Sigmoid colon (tissue), 7 donors: Measurements from ENCODE around the gene TLE2. TPM values are rescaled to one million over a fixed set of nuclear protein-coding genes. Genes with fewer than 3 reads are reported as not detected.

Experiments
- DNase-seq: peaks from one replicate; pipeline ENCODE4 v3.0.0-alpha.2; 2019
- H3K27ac ChIP-seq, 4 donors: fragments of 200-600 bp; sonication (generic); one replicate each; pipeline ENCODE4 v1.5.1; 2016 to 2019; ENCODE audit warnings: mild to moderate bottlenecking in 1 of 4
- H3K27me3 ChIP-seq, 3 donors: fragments of 200-600 bp; sonication (generic); one replicate each; pipeline ENCODE4 v1.5.1; 2019; ENCODE audit warnings: mild to moderate bottlenecking in 1 of 3
- H3K36me3 ChIP-seq, 4 donors: fragments of 200-600 bp; sonication (generic); one replicate each; pipeline ENCODE4 v1.5.1; 2016 to 2019
- H3K4me1 ChIP-seq, 4 donors: fragments of 200-600 bp; sonication (generic); one replicate each; pipeline ENCODE4 v1.5.1; 2017 to 2019
- H3K4me3 ChIP-seq, 4 donors: fragments of 200-600 bp; sonication (generic); one replicate each; pipeline ENCODE4 v1.5.1; 2017 to 2019; ENCODE audit warnings: mild to moderate bottlenecking in 2 of 4, moderate library complexity in 1 of 4
- H3K9me3 ChIP-seq, 4 donors: fragments of 200-600 bp in 3 of 4; sonication (generic) in 3 of 4; one replicate each; pipeline versions ENCODE4 v1.5.1 to v1.6.1; 2013 to 2019
- CTCF ChIP-seq, 4 experiments: fragments of 450-650 bp in 3 of 4; fragments of 200-600 bp in 1 of 4; IDR thresholded peaks; one replicate each; pipeline ENCODE4 v1.5.1; 2016 to 2019; ENCODE audit warnings: antibody characterized with exemption in 4 of 4, mild to moderate bottlenecking in 3 of 4, moderate library complexity in 2 of 4
- EP300 ChIP-seq, 4 donors: sonication (generic); formaldehyde crosslinking; IDR thresholded peaks; one replicate each; pipeline ENCODE4 v1.6.1; 2017; ENCODE audit warnings: antibody characterized with exemption in 4 of 4
- POLR2A ChIP-seq, 2 donors: fragments of 450-650 bp; IDR thresholded peaks; one replicate each; pipeline ENCODE4 v1.6.1; 2016; ENCODE audit warnings: antibody characterized with exemption in 2 of 2, mild to moderate bottlenecking in 2 of 2, moderate library complexity in 2 of 2
- POLR2AphosphoS5 ChIP-seq, 4 donors: sonication (generic); formaldehyde crosslinking; IDR thresholded peaks; one replicate each; pipeline ENCODE4 v1.6.1; 2017; ENCODE audit warnings: antibody characterized with exemption in 4 of 4
- WGBS, 2 donors: extraction: QIAGEN DNeasy Blood & Tissue Kit; methylation state at CpG; one replicate each; pipeline ENCODE4 v1.1.7; 2013; 5-methylcytosine and 5-hydroxymethylcytosine counted together
- intact Hi-C: fragments of 100-400 bp; cut with DNase I; formaldehyde crosslinking; loops from one replicate; pipeline ENCODE4 v1.15.1; 2023
- polyA plus RNA-seq, 3 donors: library from polyadenylated mRNA; stranded (reverse); fragments of 200-250 nt; gene quantifications; one replicate each; pipeline ENCODE4 v1.2.3, GENCODE V29; 2013
- total RNA-seq, 4 donors: library from RNA; depleted of rRNA; stranded (reverse); fragments of >200 nt; gene quantifications; one replicate each; pipeline ENCODE4 v1.1.0, GENCODE V29; 2016
- donor health status: healthy with polysubstance abuse.
- donor health status: Bipolar disorder and iron deficiency.
- donor health status: healthy.

The TLE2 gene
- total and polyA plus RNA-seq, 7 donors: 10.9 to 66.5 (median 27.8) TPM

DNA sequence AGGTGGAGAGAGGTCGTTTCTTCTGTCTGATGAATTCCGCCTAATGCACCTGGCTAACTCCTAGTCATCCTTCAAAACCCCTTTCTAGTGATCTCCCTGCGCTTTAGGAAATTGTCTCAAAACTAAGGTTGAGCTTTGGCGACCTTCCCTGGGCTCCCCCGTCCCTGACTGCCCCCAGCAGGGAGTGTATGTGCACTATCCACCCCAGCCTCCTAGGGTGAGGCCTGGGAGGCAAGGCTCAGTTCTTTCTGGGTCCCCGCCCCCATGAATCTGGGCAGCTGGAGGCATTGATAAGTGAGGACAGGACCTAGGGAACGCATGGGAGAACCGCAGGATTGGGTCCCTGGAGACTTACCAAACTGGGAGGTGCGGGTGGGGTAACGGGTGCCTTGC is 51.3 kb downstream of the TLE2 start:
- H3K4me1 ChIP-seq: peaks cover 0 to 34% (median 28%) of the 10 kb centered on the region in 4 donors
- H3K27me3 ChIP-seq: no peaks in the 10 kb centered on the region
- peak overlapping the region; percentile 44 to 62 (median 53) for H3K27ac ChIP-seq
- H3K9me3 ChIP-seq: no peaks in the 10 kb centered on the region
- TF ChIP-seq POLR2AphosphoS5 (IDR thresholded peaks at IDR 0.05) (no peak), EP300 (IDR thresholded peaks at IDR 0.05) (no peak), POLR2A (IDR thresholded peaks at IDR 0.05) (no peak), CTCF (IDR thresholded peaks at IDR 0.05) (no peak)
- peak; percentile 68 for DNase-seq
- intact Hi-C loops: loop anchor here (2.0 kb wide), 1 partner anchor 57 kb away; no protein-coding TSS in a partner anchor
- no peaks in the 10 kb centered on the region for H3K36me3 ChIP-seq
- WGBS, 2 donors: 25 to 53% methylated on average over 10 of the region's 10 CpGs
- H3K4me3 ChIP-seq: peak overlapping the region in 3 of 4 donors; percentile 49 to 55 (median 51)

DNA sequence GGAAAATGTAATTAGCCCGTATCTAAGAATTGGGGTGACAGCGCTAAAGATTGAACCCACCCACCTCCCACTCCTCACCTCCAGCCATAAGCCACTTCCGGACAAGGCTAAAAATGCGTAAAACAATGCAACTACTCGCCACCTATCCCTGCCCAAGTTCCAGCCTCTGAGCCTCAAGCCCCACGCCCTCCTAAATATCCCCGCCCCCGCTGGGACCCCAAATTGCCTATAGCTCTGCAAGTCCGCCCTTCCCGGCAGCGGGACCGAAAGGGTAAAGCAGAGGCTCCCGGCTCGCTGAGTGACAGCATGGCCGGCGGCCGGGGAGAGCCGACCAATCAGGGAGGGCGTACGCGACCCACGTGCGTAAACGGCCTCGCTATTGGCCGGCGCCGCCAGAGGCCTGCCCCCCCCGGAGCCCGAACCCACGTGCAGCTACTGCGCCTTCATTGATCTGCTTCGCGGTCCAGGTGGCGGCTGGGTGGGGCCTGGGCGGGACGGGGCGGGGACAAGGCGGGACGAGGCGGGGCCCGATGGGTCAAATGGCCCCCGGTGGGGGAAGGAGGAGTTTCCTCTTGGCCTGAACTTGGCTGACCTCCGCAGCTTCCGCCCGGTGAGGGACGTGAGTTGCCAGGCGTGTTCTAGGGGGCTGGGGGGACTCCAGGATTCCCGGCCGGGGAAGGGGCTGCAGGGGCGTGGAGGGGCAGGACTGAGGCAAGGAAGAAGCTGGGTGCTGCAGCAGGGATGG is 51.9 kb downstream of the TLE2 start, which contains the start of gene TLE6:
TLE6 (plus strand) TSS at position 564 of the 745 bp plus-strand sequence. CDS start 670 bp downstream, outside the sequence.
- intact Hi-C loops: no loop called here
- no peaks in the 10 kb centered on the region for H3K9me3 ChIP-seq
- 1% methylated on average over 51 of the region's 51 CpGs for WGBS, 2 donors

DNA sequence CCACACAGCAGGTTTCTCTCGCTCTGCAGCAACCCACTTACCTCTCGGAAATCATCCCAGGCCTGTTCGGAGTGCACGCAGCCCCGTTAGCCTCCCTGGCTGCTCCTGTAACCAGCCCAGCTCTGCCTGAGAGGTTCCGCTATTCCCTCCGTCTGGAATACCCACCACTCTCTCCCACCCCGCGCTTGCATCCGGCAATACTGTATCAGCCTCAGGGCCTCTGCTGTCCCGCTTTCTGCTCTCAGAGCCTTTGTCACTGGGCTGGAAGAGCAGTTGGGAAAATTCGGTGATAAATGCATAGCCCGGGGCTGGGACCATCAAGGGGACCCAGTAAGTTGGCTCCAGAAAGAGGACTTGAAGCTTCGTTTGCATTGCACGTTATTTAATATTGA is 52.5 kb downstream of the TLE2 start:
- no peaks in the 10 kb centered on the region for H3K9me3 ChIP-seq
- intact Hi-C loops: no loop called here
- 14% methylated on average over 15 of the region's 15 CpGs for whole genome bisulfite sequencing, 2 donors
- no peaks in the 10 kb centered on the region for H3K36me3 ChIP-seq
- TF ChIP-seq POLR2A (IDR thresholded peaks at IDR 0.05): no peak
- no peak for TF ChIP-seq POLR2AphosphoS5 (IDR thresholded peaks at IDR 0.05)
- no peak for TF ChIP-seq CTCF (IDR thresholded peaks at IDR 0.05)
- H3K4me3 ChIP-seq: peak overlapping the region; percentile 19 to 55 (median 50)
- no peak for DNase-seq
- peaks cover 0 to 32% (median 23%) of the 10 kb centered on the region in 4 donors for H3K4me1 ChIP-seq
- no peaks in the 10 kb centered on the region for H3K27me3 ChIP-seq
- H3K27ac ChIP-seq: peak overlapping the region in 3 of 4 donors; percentile 41 to 62 (median 56)

More for the DNA sequence above, 51.9 kb downstream of the TLE2 start, which contains the start of gene TLE6:
- peak; percentile 98 for DNase-seq
- H3K4me3 ChIP-seq: peak within 1 kb of the TSS; percentile 19 to 55 (median 50)
- H3K27ac ChIP-seq: peak within 1 kb of the TSS; percentile 51 to 62 (median 56)
- TF ChIP-seq CTCF (IDR thresholded peaks at IDR 0.05) (no peak), POLR2AphosphoS5 (IDR thresholded peaks at IDR 0.05) (peak in 1 of 4 donors; percentile 61)
- peaks cover 0 to 28% (median 24%) of the 10 kb centered on the region in 4 donors for H3K4me1 ChIP-seq
- no peaks in the 10 kb centered on the region for H3K27me3 ChIP-seq
- H3K36me3 ChIP-seq: no peaks in the 10 kb centered on the region

- peak; percentile 80 for DNase-seq
- no peak overlapping the region for H3K4me3 ChIP-seq
- H3K36me3 ChIP-seq: no peaks in the 10 kb centered on the region
- intact Hi-C loops: no loop called here
- H3K9me3 ChIP-seq: no peaks in the 10 kb centered on the region
- 30 to 36% methylated on average over 14 of the region's 14 CpGs for WGBS, 2 donors
- H3K4me1 ChIP-seq: peaks cover 0 to 37% (median 30%) of the 10 kb centered on the region in 4 donors
- H3K27me3 ChIP-seq: no peaks in the 10 kb centered on the region
- H3K27ac ChIP-seq: peak overlapping the region; percentile 4 to 88 (median 45)
- no peak for TF ChIP-seq POLR2A (IDR thresholded peaks at IDR 0.05)
- peak in 1 of 4 donors; percentile 2 for TF ChIP-seq EP300 (IDR thresholded peaks at IDR 0.05)
- peak in 1 of 4 donors; percentile 50 for TF ChIP-seq POLR2AphosphoS5 (IDR thresholded peaks at IDR 0.05)
- TF ChIP-seq CTCF (IDR thresholded peaks at IDR 0.05): no peak
Observed at GRCh38 chr19:2974342-2975041, 54.6 kb downstream of the TLE2 start.
